Adrenal gland (tissue), 12 donors: ENCODE measurements around the gene DROSHA. TPM values are rescaled to one million over a fixed set of nuclear protein-coding genes. Genes with fewer than 3 reads are reported as not detected.

Source experiments
- DNase-seq, 7 donors: peaks; one replicate each; pipeline ENCODE4 v3.0.0-alpha.2; 2019 to 2020
- H3K27ac ChIP-seq, 5 donors: fragments of 200-600 bp; sonication (generic) in 4 of 5; 1 replicate in 3 of 5; 2 replicates in 2 of 5; pipeline versions ENCODE4 v1.5.1 to v1.8.0; 2016 to 2020; ENCODE audit warnings: mild to moderate bottlenecking in 1 of 5
- H3K27me3 ChIP-seq: fragments of 200-600 bp; 2 replicates; pipeline ENCODE4 v1.8.0; 2021
- H3K36me3 ChIP-seq, 2 donors: fragments of 200-600 bp; replicated peaks in 1 of 2; 1 replicate in 1 of 2; 2 replicates in 1 of 2; pipeline versions ENCODE4 v1.5.1 to v1.8.0; 2018 to 2022
- H3K4me1 ChIP-seq, 2 donors: fragments of 200-600 bp; replicated peaks in 1 of 2; 1 replicate in 1 of 2; 2 replicates in 1 of 2; pipeline versions ENCODE4 v1.5.1 to v1.8.0; 2018 to 2021
- H3K4me3 ChIP-seq, 4 donors: fragments of 200-600 bp; sonication (generic) in 3 of 4; one replicate each; pipeline ENCODE4 v1.5.1; 2016 to 2018
- H3K9me3 ChIP-seq, 3 donors: fragments of 200-600 bp; sonication (generic) in 1 of 3; replicated peaks in 1 of 3; 1 replicate in 2 of 3; 2 replicates in 1 of 3; pipeline versions ENCODE4 v1.5.1 to v1.8.0; 2016 to 2021
- CTCF ChIP-seq, 6 experiments: fragments of 450-650 bp in 4 of 6; fragments of 200-600 bp in 2 of 6; sonication (generic) in 1 of 6; IDR thresholded peaks; 1 replicate in 5 of 6; 2 replicates in 1 of 6; pipeline versions ENCODE4 v1.5.1 to v1.8.0; 2016 to 2021; ENCODE audit warnings: antibody characterized with exemption in 6 of 6, mild to moderate bottlenecking in 2 of 6, moderate library complexity in 1 of 6
- POLR2A ChIP-seq, 2 donors: fragments of 450-650 bp; IDR thresholded peaks; one replicate each; pipeline ENCODE4 v1.6.1; 2017; ENCODE audit warnings: antibody characterized with exemption in 2 of 2, mild to moderate bottlenecking in 2 of 2, moderate library complexity in 1 of 2
- WGBS, 4 donors: extraction: QIAGEN DNeasy Blood & Tissue Kit in 2 of 4; methylation state at CpG; one replicate each; pipeline versions ENCODE4 v1.1.5 to v1.1.7; 2013 to 2017; 5-methylcytosine and 5-hydroxymethylcytosine counted together
- intact Hi-C, 2 donors: fragments of 100-400 bp; cut with DNase I; formaldehyde crosslinking; loops; one replicate each; pipeline versions ENCODE4 v1.14.1 to v1.15.0; 2022 to 2023
- polyA plus RNA-seq, 3 donors: library from polyadenylated mRNA; stranded (reverse); fragments of 200-250 nt in 2 of 3; fragments of 350-450 nt in 1 of 3; fragmentation: Illumina TruSeq in 1 of 3; extraction: RNeasy Lipid Tissue Mini Kit (QIAGEN cat#74804) in 1 of 3; gene quantifications; one replicate each; pipeline ENCODE4 v1.2.3, GENCODE V29; 2013 to 2014
- total RNA-seq, 9 donors: library from RNA; depleted of rRNA in 4 of 9; stranded (reverse); fragments of >200 nt in 4 of 9; fragments of 120-200 nt in 1 of 9; fragmentation: NEBNext Ultra II Directional in 1 of 9; extraction: Animal tissue kit (Norgen Biotek cat#: 25700) in 1 of 9; gene quantifications; one replicate each; pipeline versions ENCODE4 v1.1.0 to v1.2.4, GENCODE V29; 2013 to 2023
- donor health status: healthy with polysubstance abuse.
- donor health status: Bipolar disorder and iron deficiency.
- donor health status: DM: yes; HTN: yes; CAD: no.
- donor health status: DM: no; HTN: no; CAD: no.
- donor health status: DM: no; HTN: no; CAD: no.
- donor health status: DM: yes; HTN: yes; CAD: no.

DROSHA gene
- total and polyA plus RNA-seq, 12 donors: 22.6 to 93.0 (median 44.2) TPM

- H3K4me1 ChIP-seq: no peaks in the 10 kb centered on the region
- H3K36me3 ChIP-seq: peaks cover 0 to 20% of the 10 kb centered on the region in 2 donors
- no peak overlapping the region for H3K4me3 ChIP-seq
- H3K9me3 ChIP-seq: peaks cover 0 to 5% (median 0%) of the 10 kb centered on the region in 3 donors
- 89 to 97% (median 92%) methylated on average over 3 of the region's 3 CpGs for WGBS, 4 donors
- TF ChIP-seq POLR2A (IDR thresholded peaks at IDR 0.05) (no peak), CTCF (IDR thresholded peaks at IDR 0.05) (no peak)
- H3K27me3 ChIP-seq: no peaks in the 10 kb centered on the region
- intact Hi-C loops: no loop called here
- DNase-seq: no peak
- no peak overlapping the region for H3K27ac ChIP-seq
These were observed 72.3 kb downstream of the DROSHA start for GRCh38 chr5:31459594-31459993.

- Histone ChIP-seq H3K36me3 (peaks cover 0 to 16% of the 10 kb centered on the region in 2 donors), H3K27me3 (no peaks in the 10 kb centered on the region), H3K9me3 (peaks cover 0 to 5% (median 0%) of the 10 kb centered on the region in 3 donors), H3K4me3 (no peak overlapping the region), H3K27ac (no peak overlapping the region), H3K4me1 (no peaks in the 10 kb centered on the region)
- DNase-seq: no peak
- WGBS, 4 donors: 97 to 99% (median 98%) methylated on average over 2 of the region's 2 CpGs
- intact Hi-C loops: no loop called here
- no peak for TF ChIP-seq POLR2A (IDR thresholded peaks at IDR 0.05)
- no peak for TF ChIP-seq CTCF (IDR thresholded peaks at IDR 0.05)
These were observed 76.7 kb downstream of the DROSHA start for GRCh38 chr5:31455172-31455571.

- Histone ChIP-seq H3K36me3 (peaks cover 0 to 29% of the 10 kb centered on the region in 2 donors), H3K4me3 (no peak overlapping the region), H3K27ac (no peak overlapping the region), H3K27me3 (no peaks in the 10 kb centered on the region), H3K9me3 (peaks cover 0 to 5% (median 0%) of the 10 kb centered on the region in 3 donors), H3K4me1 (no peaks in the 10 kb centered on the region)
- DNase-seq: no peak
- intact Hi-C loops: no loop called here
- TF ChIP-seq CTCF (IDR thresholded peaks at IDR 0.05) (no peak), POLR2A (IDR thresholded peaks at IDR 0.05) (no peak)
- 83 to 91% (median 87%) methylated on average over 2 of the region's 2 CpGs for WGBS, 4 donors
These were observed 78.4 kb downstream of the DROSHA start for GRCh38 chr5:31453522-31453921.

GRCh38 chr5:31452314-31452713, 79.6 kb downstream of the DROSHA start:
- intact Hi-C loops: no loop called here
- TF ChIP-seq CTCF (IDR thresholded peaks at IDR 0.05) (no peak), POLR2A (IDR thresholded peaks at IDR 0.05) (no peak)
- WGBS, 4 donors: 0 to 100% (median 57%) methylated on average over 1 of the region's 1 CpG
- H3K36me3 ChIP-seq: peaks cover 0 to 39% of the 10 kb centered on the region in 2 donors
- H3K27me3 ChIP-seq: no peaks in the 10 kb centered on the region
- no peak for DNase-seq
- no peak overlapping the region for H3K27ac ChIP-seq
- H3K9me3 ChIP-seq: peaks cover 0 to 5% (median 0%) of the 10 kb centered on the region in 3 donors
- no peak overlapping the region for H3K4me3 ChIP-seq
- H3K4me1 ChIP-seq: no peaks in the 10 kb centered on the region
